HepG2 (cell line): ENCODE measurements around the gene PCNX1. TPM values are rescaled to one million over a fixed set of nuclear protein-coding genes. Genes with fewer than 3 reads are reported as not detected.

Source experiments
- HINFP ChIP-seq: sonication (generic); formaldehyde crosslinking; IDR thresholded peaks from 2 replicates; pipeline ENCODE4 v1.4.0; 2020; ENCODE audit warnings: low read depth, mild to moderate bottlenecking, missing genetic modification reagents
- HOXA9 ChIP-seq: sonication (generic); formaldehyde crosslinking; IDR thresholded peaks from 2 replicates; pipeline ENCODE4 v1.8.1; 2022; ENCODE audit warnings: missing genetic modification reagents, mild to moderate bottlenecking, moderate library complexity, borderline replicate concordance
- LCORL ChIP-seq, 2 experiments: fragments of 450-650 bp in 1 of 2; sonication (generic) in 1 of 2; formaldehyde crosslinking in 1 of 2; IDR thresholded peaks; 2 replicates each; pipeline versions ENCODE4 v1.5.0 to v1.6.1; 2017 to 2020; ENCODE audit warnings: antibody characterized with exemption in 1 of 2, missing genetic modification reagents in 1 of 2
- MYC ChIP-seq: sonication (generic); formaldehyde crosslinking; IDR thresholded peaks from 2 replicates; pipeline ENCODE4 v1.9.0; 2021; ENCODE audit warnings: missing genetic modification reagents, borderline replicate concordance
- PHF21A ChIP-seq: sonication (generic); formaldehyde crosslinking; IDR thresholded peaks from 2 replicates; pipeline ENCODE4 v1.5.0; 2020; ENCODE audit warnings: mild to moderate bottlenecking, missing genetic modification reagents
- TAF1 ChIP-seq: sonication (generic); formaldehyde crosslinking; IDR thresholded peaks from 2 replicates; pipeline ENCODE4 v1.4.0; 2020; ENCODE audit warnings: missing genetic modification reagents
- U2AF1 ChIP-seq: fragments of 200-400 bp; formaldehyde crosslinking; optimal IDR thresholded peaks from 2 replicates; pipeline ENCODE3; 2017; ENCODE audit warnings: mild to moderate bottlenecking, low read depth, low read length
- XRCC5 ChIP-seq: fragments of 200-400 bp; formaldehyde crosslinking; optimal IDR thresholded peaks from 2 replicates; pipeline ENCODE3; 2017; ENCODE audit warnings: mild to moderate bottlenecking, low read length
- ZC3H4 ChIP-seq: sonication (generic); formaldehyde crosslinking; IDR thresholded peaks from 2 replicates; pipeline ENCODE4 v1.4.0; 2020; ENCODE audit warnings: missing genetic modification reagents, borderline replicate concordance
- ZFX ChIP-seq: sonication (generic); formaldehyde crosslinking; IDR thresholded peaks from 2 replicates; pipeline ENCODE4 v1.4.0; 2020; ENCODE audit warnings: mild to moderate bottlenecking, low read depth, missing genetic modification reagents, moderate library complexity
- ZMYM4 ChIP-seq: sonication (generic); formaldehyde crosslinking; IDR thresholded peaks from 2 replicates; pipeline ENCODE4 v1.8.1; 2023; ENCODE audit warnings: mild to moderate bottlenecking, missing genetic modification reagents
- ZNF331 ChIP-seq: sonication (generic); formaldehyde crosslinking; IDR thresholded peaks from 2 replicates; pipeline ENCODE4 v1.4.0; 2020; ENCODE audit warnings: missing genetic modification reagents
- ZNF761 ChIP-seq: sonication (generic); formaldehyde crosslinking; conservative IDR thresholded peaks from 2 replicates; pipeline ENCODE4 v1.4.0; 2020; ENCODE audit warnings: mild to moderate bottlenecking, missing genetic modification reagents
- ZNF768 ChIP-seq: sonication (generic); formaldehyde crosslinking; IDR thresholded peaks from 2 replicates; pipeline ENCODE4 v1.4.0; 2020; ENCODE audit warnings: missing genetic modification reagents
- ZNF782 ChIP-seq: sonication (generic); formaldehyde crosslinking; IDR thresholded peaks from 2 replicates; pipeline ENCODE4 v1.4.0; 2020; ENCODE audit warnings: missing genetic modification reagents, mild to moderate bottlenecking, borderline replicate concordance
- ZNF800 ChIP-seq: sonication (generic); formaldehyde crosslinking; IDR thresholded peaks from 2 replicates; pipeline ENCODE4 v1.4.0; 2020; ENCODE audit warnings: missing genetic modification reagents
- polyA plus RNA-seq, 8 experiments: library from polyadenylated mRNA; depleted of rRNA in 3 of 8; stranded (reverse) in 7 of 8; unstranded in 1 of 8; fragments of >200 nt; fragmentation: Illumina TruSeq in 4 of 8; extraction: Trizol in 4 of 8; gene quantifications; 2 replicates each; pipeline versions ENCODE4 v1.2.1 to v1.2.3, GENCODE V29; 2011 to 2016; ENCODE audit warnings: low read depth in 4 of 8, missing spikeins in 1 of 8, mixed read lengths in 1 of 8; ENCODE audit not compliant: insufficient read depth in 1 of 8
- total RNA-seq, 5 experiments: library from RNA; depleted of rRNA; stranded (reverse); fragments of >200 nt; fragmentation: Illumina TruSeq; extraction: Trizol; gene quantifications; 2 replicates each; pipeline ENCODE4 v1.2.3, GENCODE V29; 2016; ENCODE audit warnings: low read depth in 1 of 5
- TF ChIP-seq, protein P1 (sequence below): sonication (generic); formaldehyde crosslinking; IDR thresholded peaks from 2 replicates; pipeline ENCODE4 v1.4.0; 2020; ENCODE audit warnings: missing genetic modification reagents
- TF ChIP-seq, protein P2 (sequence below): sonication (generic); formaldehyde crosslinking; IDR thresholded peaks from 2 replicates; pipeline ENCODE4 v1.5.0; 2020; ENCODE audit warnings: mild to moderate bottlenecking, missing genetic modification reagents, borderline replicate concordance

Gene PCNX1
- total and polyA plus RNA-seq, 2 of the 13 experiments (the other 11 are each of a cell fraction or from before 2014, with no cell fraction given) = 24.9 to 30.3 TPM

DNA sequence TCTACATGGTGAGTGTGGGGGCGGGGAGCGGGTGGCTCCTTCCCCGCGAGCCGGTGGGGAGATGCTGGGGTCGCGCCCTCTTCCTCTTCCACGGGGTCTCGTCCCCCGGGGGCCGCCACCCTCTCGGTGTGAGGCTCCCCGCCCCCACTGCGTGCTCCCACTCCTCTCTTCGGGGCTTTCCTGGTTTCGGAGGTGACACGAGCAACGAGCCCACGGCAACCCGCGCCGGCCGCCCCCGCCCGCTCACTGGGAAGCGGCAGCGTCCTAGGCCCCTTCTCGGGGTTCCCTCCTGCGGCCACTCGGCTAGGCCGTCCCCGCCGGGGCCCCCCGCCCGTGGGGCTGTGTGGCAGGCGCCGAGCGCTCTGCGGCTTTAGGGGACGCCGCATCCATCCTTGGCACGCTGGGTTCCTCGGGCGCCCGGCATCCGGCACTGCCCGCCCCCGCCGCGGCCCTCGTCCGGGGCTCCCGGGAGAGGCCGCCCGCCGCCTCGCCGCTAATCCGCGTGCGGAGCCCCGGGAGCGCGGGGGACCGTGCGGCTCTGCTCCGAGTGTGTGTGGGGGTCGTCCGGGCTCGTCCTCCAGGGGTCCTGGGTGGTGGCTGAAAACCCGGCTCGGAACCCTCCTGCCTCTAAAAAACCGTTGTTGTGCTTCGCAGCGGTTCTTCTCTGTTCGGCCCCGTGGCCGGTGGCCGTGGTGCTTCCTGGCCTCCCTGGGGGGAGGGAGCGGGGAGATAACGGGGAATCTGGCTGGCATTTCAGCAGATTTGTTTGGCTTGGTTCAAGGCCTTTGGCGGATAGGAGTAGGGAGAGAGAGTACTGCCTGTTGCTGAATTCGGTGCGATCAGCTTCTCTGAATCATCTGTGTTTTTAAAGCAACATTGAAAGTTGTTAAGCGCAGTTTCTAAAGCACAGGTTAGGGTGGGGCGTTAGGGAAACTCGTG, 1.0 kb downstream of the PCNX1 start (continued):
- TF ChIP-seq HINFP (CRISPR knock-in tag) (no peak), LCORL (IDR thresholded peaks at IDR 0.05) (no peak), LCORL (CRISPR knock-in tag; IDR thresholded peaks at IDR 0.05) (0 out of 2 replicates have a peak, but pooled peaks have one; percentile 36), U2AF1 (no peak), MYC (peak; percentile 25; the same call in 1 of the 2 replicates), HOXA9 (CRISPR knock-in tag) (no peak), XRCC5 (peak; percentile 46), TAF1 (CRISPR knock-in tag) (peak; percentile 37; the same call in 1 of the 2 replicates), ZC3H4 (CRISPR knock-in tag) (no peak), PHF21A (peak; percentile 30; the same call in 1 of the 2 replicates), ZFX (CRISPR knock-in tag) (peak; percentile 73), ZNF768 (peak; percentile 34; the same call in 1 of the 2 replicates), ZNF331 (CRISPR knock-in tag) (no peak), ZNF761 (no peak), ZNF800 (CRISPR knock-in tag) (peak; percentile 59; the same call in 1 of the 2 replicates), ZMYM4 (CRISPR knock-in tag) (peak; percentile 29; the same call in 1 of the 2 replicates), ZNF782 (CRISPR knock-in tag) (peak; percentile 22; the same call in 1 of the 2 replicates)
- TF ChIP-seq, protein P1, sequence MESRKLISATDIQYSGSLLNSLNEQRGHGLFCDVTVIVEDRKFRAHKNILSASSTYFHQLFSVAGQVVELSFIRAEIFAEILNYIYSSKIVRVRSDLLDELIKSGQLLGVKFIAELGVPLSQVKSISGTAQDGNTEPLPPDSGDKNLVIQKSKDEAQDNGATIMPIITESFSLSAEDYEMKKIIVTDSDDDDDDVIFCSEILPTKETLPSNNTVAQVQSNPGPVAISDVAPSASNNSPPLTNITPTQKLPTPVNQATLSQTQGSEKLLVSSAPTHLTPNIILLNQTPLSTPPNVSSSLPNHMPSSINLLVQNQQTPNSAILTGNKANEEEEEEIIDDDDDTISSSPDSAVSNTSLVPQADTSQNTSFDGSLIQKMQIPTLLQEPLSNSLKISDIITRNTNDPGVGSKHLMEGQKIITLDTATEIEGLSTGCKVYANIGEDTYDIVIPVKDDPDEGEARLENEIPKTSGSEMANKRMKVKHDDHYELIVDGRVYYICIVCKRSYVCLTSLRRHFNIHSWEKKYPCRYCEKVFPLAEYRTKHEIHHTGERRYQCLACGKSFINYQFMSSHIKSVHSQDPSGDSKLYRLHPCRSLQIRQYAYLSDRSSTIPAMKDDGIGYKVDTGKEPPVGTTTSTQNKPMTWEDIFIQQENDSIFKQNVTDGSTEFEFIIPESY (CRISPR knock-in tag) = no peak
- TF ChIP-seq, protein P2, sequence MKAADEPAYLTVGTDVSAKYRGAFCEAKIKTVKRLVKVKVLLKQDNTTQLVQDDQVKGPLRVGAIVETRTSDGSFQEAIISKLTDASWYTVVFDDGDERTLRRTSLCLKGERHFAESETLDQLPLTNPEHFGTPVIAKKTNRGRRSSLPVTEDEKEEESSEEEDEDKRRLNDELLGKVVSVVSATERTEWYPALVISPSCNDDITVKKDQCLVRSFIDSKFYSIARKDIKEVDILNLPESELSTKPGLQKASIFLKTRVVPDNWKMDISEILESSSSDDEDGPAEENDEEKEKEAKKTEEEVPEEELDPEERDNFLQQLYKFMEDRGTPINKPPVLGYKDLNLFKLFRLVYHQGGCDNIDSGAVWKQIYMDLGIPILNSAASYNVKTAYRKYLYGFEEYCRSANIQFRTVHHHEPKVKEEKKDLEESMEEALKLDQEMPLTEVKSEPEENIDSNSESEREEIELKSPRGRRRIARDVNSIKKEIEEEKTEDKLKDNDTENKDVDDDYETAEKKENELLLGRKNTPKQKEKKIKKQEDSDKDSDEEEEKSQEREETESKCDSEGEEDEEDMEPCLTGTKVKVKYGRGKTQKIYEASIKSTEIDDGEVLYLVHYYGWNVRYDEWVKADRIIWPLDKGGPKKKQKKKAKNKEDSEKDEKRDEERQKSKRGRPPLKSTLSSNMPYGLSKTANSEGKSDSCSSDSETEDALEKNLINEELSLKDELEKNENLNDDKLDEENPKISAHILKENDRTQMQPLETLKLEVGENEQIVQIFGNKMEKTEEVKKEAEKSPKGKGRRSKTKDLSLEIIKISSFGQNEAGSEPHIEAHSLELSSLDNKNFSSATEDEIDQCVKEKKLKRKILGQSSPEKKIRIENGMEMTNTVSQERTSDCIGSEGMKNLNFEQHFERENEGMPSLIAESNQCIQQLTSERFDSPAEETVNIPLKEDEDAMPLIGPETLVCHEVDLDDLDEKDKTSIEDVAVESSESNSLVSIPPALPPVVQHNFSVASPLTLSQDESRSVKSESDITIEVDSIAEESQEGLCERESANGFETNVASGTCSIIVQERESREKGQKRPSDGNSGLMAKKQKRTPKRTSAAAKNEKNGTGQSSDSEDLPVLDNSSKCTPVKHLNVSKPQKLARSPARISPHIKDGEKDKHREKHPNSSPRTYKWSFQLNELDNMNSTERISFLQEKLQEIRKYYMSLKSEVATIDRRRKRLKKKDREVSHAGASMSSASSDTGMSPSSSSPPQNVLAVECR (CRISPR knock-in tag) = peak; percentile 51
